RWPE1 (cell line): ENCODE results near the gene C2orf72.

Experiments used
- CTCF ChIA-PET: fragments of 350-600 bp; sonication (Branson Sonifier 250); formaldehyde crosslinking; extraction: SDS; loops from one replicate; lab custom pipeline; 2021; lab: Yijun Ruan, JAX
- POLR2A ChIA-PET: fragments of 400-600 bp; formaldehyde crosslinking; extraction: SDS; loops from one replicate; lab custom pipeline; 2020; ENCODE audit warnings: antibody characterized with exemption; ENCODE audit not compliant: low non-redundant PET; lab: Yijun Ruan, JAX
- DNase-seq: peaks from one replicate; pipeline ENCODE4 v3.0.0; 2012; ENCODE audit warnings: low spot score
- H3K27ac ChIP-seq: fragments of 450-650 bp; 2 replicates; pipeline ENCODE4 v1.5.1; 2017
- CTCF ChIP-seq: fragments of 450-650 bp; conservative IDR thresholded peaks from 2 replicates; pipeline ENCODE4 v1.5.1; 2017; ENCODE audit warnings: low read depth, mild to moderate bottlenecking

Gene C2orf72

GRCh38 chr2:230996661-230997060 is 40.7 kb upstream of the C2orf72 start:
- ChIA-PET POLR2A (no interaction called here), CTCF (no interaction called here)
- TF ChIP-seq CTCF: no peak
- H3K27ac ChIP-seq: no peak overlapping the region
- DNase-seq: no peak

DNA sequence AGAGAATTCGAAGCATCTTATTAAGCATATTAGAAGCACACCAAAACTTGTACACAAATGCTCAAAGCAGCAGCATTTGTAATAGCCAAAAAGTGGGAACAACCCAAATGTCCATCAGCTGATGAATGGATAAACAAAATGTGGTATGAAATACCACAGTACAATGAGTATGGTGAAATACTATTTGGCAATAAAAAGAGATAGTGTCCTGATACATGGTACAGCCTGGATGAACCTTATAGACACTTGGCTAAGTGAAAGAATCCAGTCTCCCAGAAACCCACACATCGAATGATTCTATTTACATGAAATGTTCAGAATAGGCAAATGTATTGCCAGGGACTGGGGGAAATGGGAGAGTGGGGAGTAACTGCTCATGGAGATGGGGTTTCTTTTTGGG is 38.4 kb upstream of the C2orf72 start:
- no peak for TF ChIP-seq CTCF
- no peak overlapping the region for H3K27ac ChIP-seq
- ChIA-PET POLR2A (no interaction called here), CTCF (interaction anchor here (1.0 to 1.6 kb wide), 2 partner anchors 10 to 12 kb away, joined by 3 to 4 read pairs; no protein-coding TSS in a partner anchor)
- DNase-seq: no peak

DNA sequence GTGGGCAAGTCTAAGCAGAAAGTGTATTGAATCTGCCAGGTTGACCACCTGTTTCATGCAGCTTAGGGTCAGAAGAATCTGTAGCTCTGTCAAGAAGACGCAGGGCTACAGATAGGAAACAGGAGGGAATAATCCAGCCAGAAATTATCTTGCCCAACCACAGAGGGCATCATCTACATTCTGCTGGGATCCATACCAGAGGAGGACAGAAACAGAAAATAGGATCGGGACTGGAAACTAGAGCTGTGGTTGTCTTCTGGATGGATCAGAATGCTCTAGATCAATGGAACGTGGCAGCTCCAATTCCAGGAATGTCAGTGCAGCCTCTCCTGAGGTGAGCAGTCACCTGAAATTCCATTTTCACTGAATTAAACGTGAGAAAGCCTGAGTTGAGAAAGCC is 37.8 kb upstream of the C2orf72 start:
- CTCF ChIA-PET: interaction anchor here (0.7 to 1.6 kb wide), 4 partner anchors 11 to 519 kb away, joined by 3 to 4 read pairs (median 4); no protein-coding TSS in a partner anchor
- POLR2A ChIA-PET: interaction anchor here (0.6 kb wide), 1 partner anchor 20 kb away, joined by 3 read pairs; no protein-coding TSS in a partner anchor
- no peak overlapping the region for H3K27ac ChIP-seq
- TF ChIP-seq CTCF: no peak
- no peak for DNase-seq

DNA sequence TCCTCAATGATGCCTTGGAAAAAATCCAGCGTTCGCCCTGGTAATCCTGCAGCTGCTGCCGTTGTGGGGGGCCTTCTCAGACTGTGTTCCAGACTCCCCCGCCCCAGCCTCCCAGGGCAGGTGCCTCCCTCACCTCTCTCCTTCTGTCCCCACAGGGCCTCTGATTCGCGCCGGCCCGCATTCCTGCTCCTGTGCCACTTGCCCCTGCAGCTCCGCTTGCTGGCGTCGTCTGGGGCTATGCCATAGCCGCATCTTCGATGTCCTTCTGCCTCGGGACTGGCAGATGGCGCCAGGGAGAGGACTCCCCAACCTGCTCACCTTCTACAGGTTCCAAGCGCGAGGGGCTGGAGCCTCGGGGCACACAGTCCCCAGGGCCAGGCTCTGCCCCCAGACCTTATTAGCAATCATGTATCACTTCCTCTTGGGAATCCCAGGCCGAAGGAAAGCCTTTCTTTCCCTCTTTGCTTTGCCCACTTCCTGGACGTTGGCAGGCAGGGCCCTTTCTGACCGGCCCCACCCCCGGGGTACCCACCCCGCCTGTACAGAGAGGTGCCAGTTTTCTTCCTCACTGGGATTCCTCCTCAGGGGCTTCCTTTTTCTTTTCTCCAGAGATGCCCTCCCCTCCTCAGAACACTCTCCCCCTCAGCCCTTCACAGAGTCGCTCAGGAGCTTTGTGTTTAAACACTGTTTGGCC is 37.0 kb upstream of the C2orf72 start:
- POLR2A ChIA-PET: interaction anchor here (0.6 kb wide), 1 partner anchor 19 kb away, joined by 3 read pairs; no protein-coding TSS in a partner anchor

GRCh38 chr2:231001036-231001435 is 36.3 kb upstream of the C2orf72 start:
- CTCF ChIA-PET: interaction anchor here (0.6 kb wide), 1 partner anchor 49 kb away, joined by 8 read pairs; no protein-coding TSS in a partner anchor

More for the DNA sequence above, 37.0 kb upstream of the C2orf72 start:
- DNase-seq: no peak
- no peak for TF ChIP-seq CTCF
- H3K27ac ChIP-seq: no peak overlapping the region
- CTCF ChIA-PET: interaction anchor here (0.5 to 1.6 kb wide), 6 partner anchors 12 to 301 kb away, joined by 3 to 8 read pairs (median 4); no protein-coding TSS in a partner anchor

DNA sequence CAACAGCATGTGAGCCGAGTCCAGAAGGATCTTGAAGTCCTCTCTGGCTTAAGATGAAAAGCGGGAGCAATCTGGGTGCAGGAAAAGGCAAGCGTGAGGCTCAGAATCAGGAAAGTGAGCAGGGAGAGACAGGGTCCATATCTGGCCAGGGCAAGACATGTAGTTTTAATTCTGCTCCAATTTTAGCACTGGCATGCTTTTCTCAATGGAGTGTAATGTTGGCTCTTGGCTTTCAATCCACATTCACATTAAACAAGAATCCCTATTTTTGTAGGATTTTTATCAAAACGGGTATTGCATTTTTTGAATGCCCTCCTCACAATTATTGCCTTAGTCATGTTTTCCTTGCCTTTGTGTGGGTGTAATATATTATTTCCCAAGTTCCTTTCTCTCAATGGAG is 35.4 kb upstream of the C2orf72 start:
- DNase-seq: no peak
- no peak overlapping the region for H3K27ac ChIP-seq
- TF ChIP-seq CTCF: no peak
- CTCF ChIA-PET: no interaction called here
- POLR2A ChIA-PET: no interaction called here

More at GRCh38 chr2:231001036-231001435, 36.3 kb upstream of the C2orf72 start:
- POLR2A ChIA-PET: no interaction called here
- H3K27ac ChIP-seq: no peak overlapping the region
- DNase-seq: no peak
- no peak for TF ChIP-seq CTCF
